Smooth muscle cell of the pulmonary artery (primary cell): ENCODE measurements around the gene POLA2. TPM values are rescaled to one million over a fixed set of nuclear protein-coding genes. Genes with fewer than 3 reads are reported as not detected.

Experiments used
- total RNA-seq: library from RNA; depleted of rRNA; stranded (reverse); fragments of >200 nt; gene quantifications from 2 replicates; pipeline ENCODE4 v1.2.3, GENCODE V29; 2014

The POLA2 gene
- total RNA-seq, result 2.5 and 4.4 TPM in 2 replicates

GRCh38 chr11:65261591-65262380, at the start of gene POLA2:
Gene POLA2 (plus strand): TSS chr11:65261962. CDS start chr11:65262293, 331 bp downstream.

GRCh38 chr11:65314501-65315203, 52.9 kb downstream of the POLA2 start, which contains the start of gene CDC42EP2:
Gene CDC42EP2 (plus strand): TSS chr11:65314866. CDS start chr11:65320899, 6,033 bp downstream.

Other genes with a start within 250 kb of the POLA2 start
- 103 and 116 TPM in 2 replicates for gene ARL2, start 247.8 kb upstream of the POLA2 start, total RNA-seq
- 10.2 and 10.3 TPM in 2 replicates for gene SNX15, start 234.5 kb upstream of the POLA2 start, total RNA-seq
- gene SAC3D1, start 220.8 kb upstream of the POLA2 start, total RNA-seq, result 5.6 and 10.9 TPM in 2 replicates
- gene NAALADL1, start 203.4 kb upstream of the POLA2 start, total RNA-seq, result 22.0 and 26.3 TPM in 2 replicates
- gene CDCA5, start 177.9 kb upstream of the POLA2 start, total RNA-seq, result 1.6 and 3.3 TPM in 2 replicates
- gene ZFPL1, start 177.7 kb upstream of the POLA2 start, total RNA-seq, result 36.3 and 45.8 TPM in 2 replicates
- 155 and 218 TPM in 2 replicates for gene VPS51, start 165.7 kb upstream of the POLA2 start, total RNA-seq
- 9.0 and 12.6 TPM in 2 replicates for gene TM7SF2, start 150.1 kb upstream of the POLA2 start, total RNA-seq
- gene ZNHIT2, start 144.3 kb upstream of the POLA2 start, total RNA-seq, result 6.6 and 9.7 TPM in 2 replicates
- 128 and 138 TPM in 2 replicates for gene FAU, start 139.8 kb upstream of the POLA2 start, total RNA-seq
- 39.9 and 55.2 TPM in 2 replicates for gene MRPL49, start 139.6 kb upstream of the POLA2 start, total RNA-seq
- gene SYVN1, start 127.4 kb upstream of the POLA2 start, total RNA-seq, result 41.5 and 45.7 TPM in 2 replicates
- not detected in 2 replicates for gene SPDYC, start 91.7 kb upstream of the POLA2 start, total RNA-seq
- gene CAPN1, start 80.0 kb upstream of the POLA2 start, total RNA-seq, result 155 and 188 TPM in 2 replicates
- gene CDC42EP2, start 52.9 kb downstream of the POLA2 start, total RNA-seq, result 15.8 and 19.8 TPM in 2 replicates
- 33.1 and 33.4 TPM in 2 replicates for gene DPF2, start 71.9 kb downstream of the POLA2 start, total RNA-seq
- gene TIGD3, start 92.8 kb downstream of the POLA2 start, total RNA-seq, result 0.07 and 0.13 TPM in 2 replicates
- 2.8 and 3.1 TPM in 2 replicates for gene SLC25A45, start 120.7 kb downstream of the POLA2 start, total RNA-seq
- gene FRMD8, start 124.7 kb downstream of the POLA2 start, total RNA-seq, result 32.6 and 47.5 TPM in 2 replicates
- gene NEAT1, start 160.8 kb downstream of the POLA2 start, total RNA-seq, result 311 and 515 TPM in 2 replicates
- gene MALAT1, start 237.1 kb downstream of the POLA2 start, total RNA-seq, result 10,790 and 14,969 TPM in 2 replicates